Astrocyte (in vitro differentiated cells and primary cell): ENCODE results near the gene ALMS1. TPM values are rescaled to one million over a fixed set of nuclear protein-coding genes. Genes with fewer than 3 reads are reported as not detected.

Source experiments
- DNase-seq: peaks from one replicate; pipeline ENCODE4 v3.0.0-alpha.2; 2010; ENCODE audit warnings: low read depth
- FAIRE-seq: peaks from 2 replicates; lab custom pipeline; 2011; peaks lifted over from hg19 to GRCh38; lab: Jason Lieb, UNC
- H2AFZ ChIP-seq: 2 replicates; pipeline ENCODE4 v1.6.0; 2012; ENCODE audit warnings: low read depth, low read length, inconsistent platforms
- H3K27ac ChIP-seq: 2 replicates; pipeline ENCODE4 v1.5.1; 2011; ENCODE audit warnings: low read depth, low read length, inconsistent platforms
- H3K27me3 ChIP-seq: 2 replicates; pipeline ENCODE4 v1.6.0; 2011; ENCODE audit warnings: low read length, inconsistent platforms; ENCODE audit not compliant: insufficient read depth
- H3K36me3 ChIP-seq: 2 replicates; pipeline ENCODE4 v1.5.1; 2011; ENCODE audit warnings: low read length, inconsistent platforms; ENCODE audit not compliant: insufficient read depth
- H3K4me1 ChIP-seq: 2 replicates; pipeline ENCODE4 v1.5.1; 2011; ENCODE audit warnings: low read length, inconsistent platforms; ENCODE audit not compliant: insufficient read depth
- H3K4me2 ChIP-seq: 2 replicates; pipeline ENCODE4 v1.6.0; 2012; ENCODE audit warnings: low read length, inconsistent platforms
- H3K4me3 ChIP-seq: 2 replicates; pipeline ENCODE4 v1.5.1; 2011; ENCODE audit warnings: low read depth, mild to moderate bottlenecking, low read length, inconsistent platforms; ENCODE audit not compliant: insufficient read depth
- H3K79me2 ChIP-seq: 2 replicates; pipeline ENCODE4 v1.6.0; 2012; ENCODE audit warnings: mild to moderate bottlenecking, low read length, inconsistent platforms; ENCODE audit not compliant: insufficient read depth
- H3K9ac ChIP-seq: 2 replicates; pipeline ENCODE4 v1.6.0; 2012; ENCODE audit warnings: mild to moderate bottlenecking, low read length, inconsistent platforms
- H3K9me3 ChIP-seq: 2 replicates; pipeline ENCODE4 v1.5.1; 2012; ENCODE audit warnings: low read depth, mild to moderate bottlenecking, low read length, inconsistent platforms; ENCODE audit not compliant: insufficient read depth
- H4K20me1 ChIP-seq: 2 replicates; pipeline ENCODE4 v1.6.0; 2012; ENCODE audit warnings: low read length, inconsistent platforms; ENCODE audit not compliant: insufficient read depth
- H3K27ac Mint-ChIP-seq: one replicate; pipeline ENCODE4 v1.8.0; 2021; ENCODE audit warnings: mild to moderate bottlenecking, mixed read lengths; ENCODE audit not compliant: unreplicated experiment
- H3K27me3 Mint-ChIP-seq: one replicate; pipeline ENCODE4 v1.8.0; 2021; ENCODE audit warnings: low read depth, mixed read lengths; ENCODE audit not compliant: unreplicated experiment
- H3K36me3 Mint-ChIP-seq: one replicate; pipeline ENCODE4 v1.8.0; 2021; ENCODE audit warnings: low read depth, mixed read lengths; ENCODE audit not compliant: unreplicated experiment
- H3K4me1 Mint-ChIP-seq: one replicate; pipeline ENCODE4 v1.8.0; 2021; ENCODE audit warnings: low read depth, mixed read lengths; ENCODE audit not compliant: unreplicated experiment
- H3K4me3 Mint-ChIP-seq: one replicate; pipeline ENCODE4 v1.8.0; 2021; ENCODE audit warnings: mild to moderate bottlenecking, moderate library complexity, mixed read lengths; ENCODE audit not compliant: unreplicated experiment
- H3K9me3 Mint-ChIP-seq: one replicate; pipeline ENCODE4 v1.8.0; 2021; ENCODE audit warnings: mild to moderate bottlenecking, mixed read lengths; ENCODE audit not compliant: unreplicated experiment
- EZH2 ChIP-seq: IDR thresholded peaks from 2 replicates; pipeline ENCODE4 v1.6.1; 2012; ENCODE audit warnings: mild to moderate bottlenecking, low read length, inconsistent platforms; ENCODE audit not compliant: insufficient read depth
- total RNA-seq: library from RNA; stranded (reverse); gene quantifications from 2 replicates; pipeline ENCODE4 v1.2.1, GENCODE V29; 2021
- TF ChIP-seq, protein P1 (sequence below): IDR thresholded peaks from 2 replicates; pipeline ENCODE4 v1.5.1; 2011; ENCODE audit warnings: low read depth, mild to moderate bottlenecking, inconsistent platforms, low read length, moderate library complexity; ENCODE audit not compliant: insufficient read depth

Gene ALMS1
- total RNA-seq, 1 donor from 2014 or later = 14.6 TPM

DNA sequence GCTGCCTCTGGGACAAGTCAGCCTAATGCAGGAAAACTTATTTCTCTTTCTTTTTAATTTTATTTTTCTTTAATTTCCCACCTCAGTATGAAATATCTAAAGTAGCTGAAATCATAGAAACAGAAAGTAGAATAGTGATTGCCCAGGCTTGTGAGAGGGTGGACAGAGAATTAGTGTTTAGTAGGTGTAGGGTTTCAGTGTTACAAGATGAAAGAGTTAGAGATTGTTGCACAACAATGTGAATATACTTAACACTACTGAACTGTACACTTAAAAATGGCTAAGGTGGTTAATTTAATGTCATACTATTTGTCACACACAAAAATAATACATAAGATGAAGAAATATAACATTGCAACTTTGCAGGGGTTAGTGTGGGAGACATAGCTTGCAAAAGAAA, 175.8 kb downstream of the ALMS1 start:
- DNase-seq (no peak), FAIRE-seq (no peak)
- Mint-ChIP-seq H3K36me3 (peaks cover 6% of the 10 kb centered on the region), H3K9me3 (no peaks in the 10 kb centered on the region), H3K4me1 (no peaks in the 10 kb centered on the region), H3K27me3 (no peaks in the 10 kb centered on the region), H3K4me3 (no peak overlapping the region), H3K27ac (no peak overlapping the region)
- Histone ChIP-seq H3K4me2 (no peak overlapping the region), H3K36me3 (peaks cover 4% of the 10 kb centered on the region), H2AFZ (no peak overlapping the region), H3K4me1 (no peaks in the 10 kb centered on the region), H3K4me3 (no peak overlapping the region), H3K79me2 (no peaks in the 10 kb centered on the region), H3K9me3 (no peaks in the 10 kb centered on the region), H3K9ac (no peak overlapping the region), H3K27ac (no peak overlapping the region), H3K27me3 (no peaks in the 10 kb centered on the region), H4K20me1 (no peaks in the 10 kb centered on the region)
- TF ChIP-seq, protein P1, sequence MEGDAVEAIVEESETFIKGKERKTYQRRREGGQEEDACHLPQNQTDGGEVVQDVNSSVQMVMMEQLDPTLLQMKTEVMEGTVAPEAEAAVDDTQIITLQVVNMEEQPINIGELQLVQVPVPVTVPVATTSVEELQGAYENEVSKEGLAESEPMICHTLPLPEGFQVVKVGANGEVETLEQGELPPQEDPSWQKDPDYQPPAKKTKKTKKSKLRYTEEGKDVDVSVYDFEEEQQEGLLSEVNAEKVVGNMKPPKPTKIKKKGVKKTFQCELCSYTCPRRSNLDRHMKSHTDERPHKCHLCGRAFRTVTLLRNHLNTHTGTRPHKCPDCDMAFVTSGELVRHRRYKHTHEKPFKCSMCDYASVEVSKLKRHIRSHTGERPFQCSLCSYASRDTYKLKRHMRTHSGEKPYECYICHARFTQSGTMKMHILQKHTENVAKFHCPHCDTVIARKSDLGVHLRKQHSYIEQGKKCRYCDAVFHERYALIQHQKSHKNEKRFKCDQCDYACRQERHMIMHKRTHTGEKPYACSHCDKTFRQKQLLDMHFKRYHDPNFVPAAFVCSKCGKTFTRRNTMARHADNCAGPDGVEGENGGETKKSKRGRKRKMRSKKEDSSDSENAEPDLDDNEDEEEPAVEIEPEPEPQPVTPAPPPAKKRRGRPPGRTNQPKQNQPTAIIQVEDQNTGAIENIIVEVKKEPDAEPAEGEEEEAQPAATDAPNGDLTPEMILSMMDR = no peak
- no peak for TF ChIP-seq EZH2

DNA sequence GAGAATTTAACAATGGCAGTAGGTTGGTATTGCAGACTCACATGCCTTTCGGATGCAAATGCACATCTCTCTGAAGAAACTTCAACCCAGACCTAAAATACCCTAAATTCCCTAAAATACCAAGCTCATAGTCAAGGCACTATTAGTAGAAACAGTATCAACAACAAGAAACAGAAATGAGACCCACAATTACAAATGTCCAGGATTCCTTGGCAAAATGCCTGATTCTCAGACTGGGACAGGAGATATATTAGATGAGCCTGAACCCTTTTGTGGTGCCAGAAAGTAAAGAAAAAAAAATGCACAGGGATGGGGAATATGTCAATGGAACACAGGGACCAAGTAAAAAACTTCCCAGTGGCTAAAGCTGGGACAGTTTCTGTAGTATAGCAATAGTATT, 179.3 kb downstream of the ALMS1 start:
- FAIRE-seq (no peak), DNase-seq (no peak)
- H3K36me3 Mint-ChIP-seq = peaks cover 2% of the 10 kb centered on the region
- Histone ChIP-seq H4K20me1 (no peaks in the 10 kb centered on the region), H3K27ac (no peak overlapping the region), H3K4me2 (no peak overlapping the region), H3K9me3 (no peaks in the 10 kb centered on the region), H3K9ac (no peak overlapping the region), H3K36me3 (no peaks in the 10 kb centered on the region), H3K27me3 (no peaks in the 10 kb centered on the region), H3K4me1 (no peaks in the 10 kb centered on the region), H3K4me3 (no peak overlapping the region), H3K79me2 (no peaks in the 10 kb centered on the region), H2AFZ (no peak overlapping the region)
- no peaks in the 10 kb centered on the region for H3K4me1 Mint-ChIP-seq
- TF ChIP-seq, protein P1 = no peak
- TF ChIP-seq EZH2 = no peak
- H3K4me3 Mint-ChIP-seq = no peak overlapping the region
- no peaks in the 10 kb centered on the region for H3K27me3 Mint-ChIP-seq
- H3K9me3 Mint-ChIP-seq = no peaks in the 10 kb centered on the region
- no peak overlapping the region for H3K27ac Mint-ChIP-seq

DNA sequence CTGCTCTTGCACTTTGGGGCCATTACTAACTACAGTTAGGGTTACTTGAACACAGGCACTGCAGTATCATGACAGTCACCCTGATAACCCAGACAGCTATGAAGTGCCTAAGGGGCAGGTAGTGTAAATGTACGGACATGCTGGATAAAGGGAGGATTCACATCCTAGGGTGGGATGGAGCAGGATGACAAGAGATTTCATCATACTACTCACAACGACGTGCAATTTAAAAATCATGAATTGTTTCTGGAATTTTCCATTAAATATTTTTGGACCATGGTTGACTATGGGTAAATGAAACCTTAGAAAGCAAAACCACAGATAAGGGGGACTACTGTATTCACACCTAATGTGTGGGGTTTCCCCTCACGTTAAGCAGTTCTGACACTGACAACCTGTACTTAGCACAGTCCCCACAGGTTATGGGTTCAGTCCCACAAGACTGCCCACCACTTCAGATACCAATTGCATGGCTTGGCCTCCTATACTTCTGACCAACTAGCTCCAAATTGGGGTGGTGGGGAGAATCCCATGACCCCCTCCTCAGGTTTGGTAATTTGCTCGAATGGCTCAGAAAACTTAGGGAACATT, 180.7 kb downstream of the ALMS1 start:
- DNase-seq = no peak
- Histone ChIP-seq H2AFZ (no peak overlapping the region), H3K27me3 (no peaks in the 10 kb centered on the region), H3K27ac (no peak overlapping the region), H3K9ac (no peak overlapping the region), H3K4me3 (no peak overlapping the region), H3K4me1 (no peaks in the 10 kb centered on the region), H3K36me3 (no peaks in the 10 kb centered on the region), H3K9me3 (no peaks in the 10 kb centered on the region), H4K20me1 (no peaks in the 10 kb centered on the region), H3K79me2 (no peaks in the 10 kb centered on the region), H3K4me2 (no peak overlapping the region)
- FAIRE-seq = no peak
- no peaks in the 10 kb centered on the region for H3K9me3 Mint-ChIP-seq
- H3K4me3 Mint-ChIP-seq = no peak overlapping the region
- peaks cover 2% of the 10 kb centered on the region for H3K36me3 Mint-ChIP-seq
- TF ChIP-seq, protein P1 = no peak
- no peak for TF ChIP-seq EZH2
- H3K27ac Mint-ChIP-seq = no peak overlapping the region
- no peaks in the 10 kb centered on the region for H3K4me1 Mint-ChIP-seq
- H3K27me3 Mint-ChIP-seq = no peaks in the 10 kb centered on the region
